IgD-negative memory B cell (primary cell): ENCODE measurements around the gene HSD17B12. TPM values are rescaled to one million over a fixed set of nuclear protein-coding genes. Genes with fewer than 3 reads are reported as not detected.
"Not testable (repeated sequence)": the region's sequence is repeated elsewhere in the genome, so short reads cannot be mapped to it uniquely, and the experiment has no call there.

Experiments
- H3K27ac Mint-ChIP-seq, 3 donors: one replicate each; pipeline ENCODE4 v1.8.0; 2020 to 2022; ENCODE audit warnings: mild to moderate bottlenecking in 3 of 3, mixed read lengths in 3 of 3, moderate library complexity in 1 of 3
- H3K27me3 Mint-ChIP-seq: one replicate; pipeline ENCODE4 v1.8.0; 2021; ENCODE audit warnings: mixed read lengths
- H3K36me3 Mint-ChIP-seq: one replicate; pipeline ENCODE4 v1.8.0; 2020; ENCODE audit warnings: mild to moderate bottlenecking, mixed read lengths
- H3K4me1 Mint-ChIP-seq, 3 donors: one replicate each; pipeline ENCODE4 v1.8.0; 2020 to 2022; ENCODE audit warnings: mixed read lengths in 3 of 3, mild to moderate bottlenecking in 1 of 3
- H3K4me3 Mint-ChIP-seq, 4 donors: one replicate each; pipeline ENCODE4 v1.8.0; 2020 to 2022; ENCODE audit warnings: mild to moderate bottlenecking in 4 of 4, mixed read lengths in 4 of 4, moderate library complexity in 3 of 4
- H3K9me3 Mint-ChIP-seq, 3 donors: one replicate each; pipeline ENCODE4 v1.8.0; 2020 to 2021; ENCODE audit warnings: mixed read lengths in 3 of 3, mild to moderate bottlenecking in 1 of 3
- polyA plus RNA-seq: library from polyadenylated mRNA; unstranded; fragments of 300-500 nt; fragmentation: Illumina TruSeq; gene quantifications from one replicate; pipeline ENCODE4 v1.2.3, GENCODE V29; 2021

Gene HSD17B12
- polyA plus RNA-seq, 1 donor from 2014 or later: 30.9 TPM

GRCh38 chr11:43746670-43747069 is 66.1 kb downstream of the HSD17B12 start:
- Mint-ChIP-seq H3K9me3 (peaks cover 2 to 21% (median 11%) of the 10 kb centered on the region in 3 donors), H3K27me3 (no peaks in the 10 kb centered on the region), H3K4me3 (no peak overlapping the region), H3K4me1 (peaks cover 0 to 4% (median 3%) of the 10 kb centered on the region in 3 donors), H3K36me3 (peaks cover 24% of the 10 kb centered on the region), H3K27ac (no peak overlapping the region)

GRCh38 chr11:43747130-43747802 is 66.7 kb downstream of the HSD17B12 start:
- Mint-ChIP-seq H3K4me1 (peaks cover 0 to 4% (median 3%) of the 10 kb centered on the region in 3 donors), H3K27ac (peak overlapping the region in 1 of 3 donors; percentile 9), H3K9me3 (peaks cover under 1 to 21% (median 11%) of the 10 kb centered on the region in 3 donors), H3K36me3 (peaks cover 24% of the 10 kb centered on the region), H3K27me3 (no peaks in the 10 kb centered on the region), H3K4me3 (no peak overlapping the region)

- no peaks in the 10 kb centered on the region for H3K27me3 Mint-ChIP-seq
- peaks cover 0 to 20% (median 11%) of the 10 kb centered on the region in 3 donors for H3K9me3 Mint-ChIP-seq
- no peak overlapping the region for H3K4me3 Mint-ChIP-seq
- H3K4me1 Mint-ChIP-seq: peaks cover 0 to 4% (median 3%) of the 10 kb centered on the region in 3 donors
- peak overlapping the region in 1 of 3 donors; percentile 9 for H3K27ac Mint-ChIP-seq
- peaks cover 19% of the 10 kb centered on the region for H3K36me3 Mint-ChIP-seq
Measured at GRCh38 chr11:43748095-43748494, 67.6 kb downstream of the HSD17B12 start.

GRCh38 chr11:43751726-43752125 is 71.2 kb downstream of the HSD17B12 start:
- peaks cover 20% of the 10 kb centered on the region for H3K36me3 Mint-ChIP-seq
- peaks cover 0 to 3% (median 0%) of the 10 kb centered on the region in 3 donors for H3K4me1 Mint-ChIP-seq
- no peak overlapping the region for H3K4me3 Mint-ChIP-seq
- H3K9me3 Mint-ChIP-seq: peaks cover 0 to 10% (median 5%) of the 10 kb centered on the region in 3 donors
- H3K27me3 Mint-ChIP-seq: no peaks in the 10 kb centered on the region
- no peak overlapping the region for H3K27ac Mint-ChIP-seq

GRCh38 chr11:43756575-43756974 is 76.0 kb downstream of the HSD17B12 start:
- Mint-ChIP-seq H3K27me3 (no peaks in the 10 kb centered on the region), H3K9me3 (peaks cover 0 to 3% (median 0%) of the 10 kb centered on the region in 3 donors), H3K4me3 (no peak overlapping the region), H3K4me1 (no peaks in the 10 kb centered on the region), H3K27ac (no peak overlapping the region), H3K36me3 (peaks cover 29% of the 10 kb centered on the region)

- Mint-ChIP-seq H3K27me3 (no peaks in the 10 kb centered on the region), H3K36me3 (peaks cover 30% of the 10 kb centered on the region), H3K4me3 (no peak overlapping the region), H3K27ac (peak overlapping the region in 1 of 3 donors; percentile 53), H3K9me3 (peaks cover 0 to 4% (median 4%) of the 10 kb centered on the region in 3 donors), H3K4me1 (no peaks in the 10 kb centered on the region)
Measured at GRCh38 chr11:43758927-43759326, 78.4 kb downstream of the HSD17B12 start.

- Mint-ChIP-seq H3K4me3 (no peak overlapping the region), H3K9me3 (peaks cover 0 to 19% (median 1%) of the 10 kb centered on the region in 3 donors), H3K4me1 (no peaks in the 10 kb centered on the region), H3K27me3 (no peaks in the 10 kb centered on the region), H3K36me3 (peaks cover 25% of the 10 kb centered on the region), H3K27ac (no peak overlapping the region)
Measured at GRCh38 chr11:43760902-43761301, 80.4 kb downstream of the HSD17B12 start.

- H3K4me1 Mint-ChIP-seq: no peaks in the 10 kb centered on the region
- H3K27me3 Mint-ChIP-seq: no peaks in the 10 kb centered on the region
- peaks cover 21% of the 10 kb centered on the region for H3K36me3 Mint-ChIP-seq
- no peak overlapping the region for H3K27ac Mint-ChIP-seq
- no peak overlapping the region for H3K4me3 Mint-ChIP-seq
- peaks cover 1 to 26% (median 5%) of the 10 kb centered on the region in 3 donors for H3K9me3 Mint-ChIP-seq
Measured at GRCh38 chr11:43765194-43765593, 84.7 kb downstream of the HSD17B12 start.

- not testable (repeated sequence) for H3K4me1 Mint-ChIP-seq, H3K27me3 Mint-ChIP-seq, H3K4me3 Mint-ChIP-seq
- H3K27ac Mint-ChIP-seq: peak overlapping the region in 1 of 3 donors; percentile 19
- H3K36me3 Mint-ChIP-seq: peaks cover 22% of the 10 kb centered on the region
- H3K9me3 Mint-ChIP-seq: peaks cover 1 to 24% (median 5%) of the 10 kb centered on the region in 3 donors
Measured at GRCh38 chr11:43768654-43769053, 88.1 kb downstream of the HSD17B12 start.

- Mint-ChIP-seq H3K27me3 (no peaks in the 10 kb centered on the region), H3K4me1 (no peaks in the 10 kb centered on the region), H3K9me3 (peaks cover under 1 to 16% (median 8%) of the 10 kb centered on the region in 3 donors), H3K27ac (no peak overlapping the region), H3K36me3 (peaks cover 27% of the 10 kb centered on the region), H3K4me3 (no peak overlapping the region)
Measured at GRCh38 chr11:43770173-43770572, 89.6 kb downstream of the HSD17B12 start.

GRCh38 chr11:43772733-43773132 is 92.2 kb downstream of the HSD17B12 start:
- Mint-ChIP-seq H3K36me3 (peaks cover 18% of the 10 kb centered on the region), H3K27me3 (no peaks in the 10 kb centered on the region), H3K27ac (no peak overlapping the region), H3K4me3 (no peak overlapping the region), H3K4me1 (no peaks in the 10 kb centered on the region), H3K9me3 (peaks cover 1 to 6% (median 5%) of the 10 kb centered on the region in 3 donors)

GRCh38 chr11:43774786-43775185 is 94.2 kb downstream of the HSD17B12 start:
- Mint-ChIP-seq H3K9me3 (peaks cover 1 to 5% (median 4%) of the 10 kb centered on the region in 3 donors), H3K4me3 (no peak overlapping the region), H3K27me3 (no peaks in the 10 kb centered on the region), H3K4me1 (no peaks in the 10 kb centered on the region), H3K36me3 (peaks cover 15% of the 10 kb centered on the region), H3K27ac (no peak overlapping the region)

- no peak overlapping the region for H3K27ac Mint-ChIP-seq
- peaks cover 4 to 18% (median 6%) of the 10 kb centered on the region in 3 donors for H3K9me3 Mint-ChIP-seq
- no peak overlapping the region for H3K4me3 Mint-ChIP-seq
- peaks cover 11% of the 10 kb centered on the region for H3K36me3 Mint-ChIP-seq
- peaks cover 0 to 1% (median 1%) of the 10 kb centered on the region in 3 donors for H3K4me1 Mint-ChIP-seq
- no peaks in the 10 kb centered on the region for H3K27me3 Mint-ChIP-seq
Measured at GRCh38 chr11:43779306-43779705, 98.8 kb downstream of the HSD17B12 start.

GRCh38 chr11:43784301-43784700 is 103.8 kb downstream of the HSD17B12 start:
- Mint-ChIP-seq H3K36me3 (peaks cover 8% of the 10 kb centered on the region), H3K9me3 (peaks cover 0 to 25% (median 6%) of the 10 kb centered on the region in 3 donors), H3K4me1 (peaks cover 13 to 25% (median 17%) of the 10 kb centered on the region in 3 donors)

GRCh38 chr11:43784866-43785265 is 104.3 kb downstream of the HSD17B12 start:
- no peak overlapping the region for H3K27ac Mint-ChIP-seq
- no peak overlapping the region for H3K4me3 Mint-ChIP-seq
- peaks cover 13 to 26% (median 17%) of the 10 kb centered on the region in 3 donors for H3K4me1 Mint-ChIP-seq
- no peaks in the 10 kb centered on the region for H3K27me3 Mint-ChIP-seq
- peaks cover 8% of the 10 kb centered on the region for H3K36me3 Mint-ChIP-seq
- peaks cover 0 to 25% (median 6%) of the 10 kb centered on the region in 3 donors for H3K9me3 Mint-ChIP-seq

More at GRCh38 chr11:43784301-43784700, 103.8 kb downstream of the HSD17B12 start:
- H3K27me3 Mint-ChIP-seq: no peaks in the 10 kb centered on the region
- H3K4me3 Mint-ChIP-seq: peak overlapping the region in 1 of 4 donors; percentile 33
- H3K27ac Mint-ChIP-seq: no peak overlapping the region

- Mint-ChIP-seq H3K4me1 (peaks cover 13 to 26% (median 17%) of the 10 kb centered on the region in 3 donors), H3K9me3 (peaks cover 0 to 25% (median 6%) of the 10 kb centered on the region in 3 donors), H3K36me3 (peaks cover 8% of the 10 kb centered on the region)
Measured at GRCh38 chr11:43785318-43785717, 104.8 kb downstream of the HSD17B12 start.

More at GRCh38 chr11:43785318-43785717, 104.8 kb downstream of the HSD17B12 start:
- H3K27ac Mint-ChIP-seq: no peak overlapping the region
- H3K27me3 Mint-ChIP-seq: no peaks in the 10 kb centered on the region
- H3K4me3 Mint-ChIP-seq: peak overlapping the region in 1 of 4 donors; percentile 15
